ENCODE measurements around the gene BPI. TPM values are rescaled to one million over a fixed set of nuclear protein-coding genes. Genes with fewer than 3 reads are reported as not detected.

Gene BPI
- total and polyA plus RNA-seq, 2 donors from 2014 or later: 0.16 to 1.5 TPM

DNA sequence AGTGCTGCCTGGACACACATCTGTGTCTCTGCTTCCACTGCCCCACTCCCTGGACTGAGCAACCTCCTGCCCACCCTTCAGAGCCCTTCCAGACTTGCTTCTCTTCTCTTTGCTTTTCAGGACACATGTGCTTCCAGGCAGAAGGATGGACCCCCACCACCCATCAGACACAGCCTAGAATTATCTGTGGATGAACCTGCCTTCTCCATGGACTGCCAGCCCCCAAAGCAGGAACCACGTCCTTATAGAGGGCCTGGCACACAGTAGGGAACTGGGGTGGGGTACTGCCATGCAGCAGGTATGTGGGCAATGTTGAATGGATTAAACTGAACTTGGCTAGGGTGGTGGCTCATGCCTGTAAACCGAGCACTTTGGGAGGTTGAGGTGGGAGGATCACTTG is 47.0 kb upstream of the BPI start:
- intact Hi-C loops (cut with DNase I): no loop called here
- FAIRE-seq (no peak), DNase-seq (no peak)
- no peaks in the 10 kb centered on the region for H3K9me3 ChIP-seq (ENCODE audit: control insufficient read depth in 2 of 3, insufficient read depth in 1 of 3, low read length in 3 of 3)
- H3K4me3 ChIP-seq (ENCODE audit: low read length in 3 of 3): no peak overlapping the region
- no peak overlapping the region for H3K27ac ChIP-seq (ENCODE audit: low read depth in 2 of 2, low read length in 2 of 2)
- no peak overlapping the region for H3K9ac ChIP-seq (ENCODE audit: low read length in 3 of 3)
- H3K36me3 ChIP-seq (ENCODE audit: control insufficient read depth in 2 of 3, insufficient read depth in 3 of 3, low read length in 3 of 3): no peaks in the 10 kb centered on the region
- H3K27me3 ChIP-seq (ENCODE audit: control insufficient read depth, insufficient read depth, low read length): no peaks in the 10 kb centered on the region
- TF ChIP-seq, protein P1, sequence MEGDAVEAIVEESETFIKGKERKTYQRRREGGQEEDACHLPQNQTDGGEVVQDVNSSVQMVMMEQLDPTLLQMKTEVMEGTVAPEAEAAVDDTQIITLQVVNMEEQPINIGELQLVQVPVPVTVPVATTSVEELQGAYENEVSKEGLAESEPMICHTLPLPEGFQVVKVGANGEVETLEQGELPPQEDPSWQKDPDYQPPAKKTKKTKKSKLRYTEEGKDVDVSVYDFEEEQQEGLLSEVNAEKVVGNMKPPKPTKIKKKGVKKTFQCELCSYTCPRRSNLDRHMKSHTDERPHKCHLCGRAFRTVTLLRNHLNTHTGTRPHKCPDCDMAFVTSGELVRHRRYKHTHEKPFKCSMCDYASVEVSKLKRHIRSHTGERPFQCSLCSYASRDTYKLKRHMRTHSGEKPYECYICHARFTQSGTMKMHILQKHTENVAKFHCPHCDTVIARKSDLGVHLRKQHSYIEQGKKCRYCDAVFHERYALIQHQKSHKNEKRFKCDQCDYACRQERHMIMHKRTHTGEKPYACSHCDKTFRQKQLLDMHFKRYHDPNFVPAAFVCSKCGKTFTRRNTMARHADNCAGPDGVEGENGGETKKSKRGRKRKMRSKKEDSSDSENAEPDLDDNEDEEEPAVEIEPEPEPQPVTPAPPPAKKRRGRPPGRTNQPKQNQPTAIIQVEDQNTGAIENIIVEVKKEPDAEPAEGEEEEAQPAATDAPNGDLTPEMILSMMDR (IDR thresholded peaks at IDR 0.05; ENCODE audit: borderline replicate concordance, extremely low read depth, insufficient read depth): no peak
- no peaks in the 10 kb centered on the region for H3K4me1 ChIP-seq (ENCODE audit: control insufficient read depth in 2 of 3, insufficient read depth in 2 of 3, low read depth in 1 of 3, low read length in 3 of 3)

GRCh38 chr20:38258545-38259215 is 45.3 kb upstream of the BPI start:
- intact Hi-C loops (cut with DNase I): no loop called here
- Histone ChIP-seq H3K36me3 (ENCODE audit: control insufficient read depth in 2 of 3, insufficient read depth in 3 of 3, low read length in 3 of 3) (no peaks in the 10 kb centered on the region), H3K27me3 (ENCODE audit: control insufficient read depth, insufficient read depth, low read length) (no peaks in the 10 kb centered on the region), H3K4me3 (ENCODE audit: low read length in 3 of 3) (no peak overlapping the region), H3K27ac (ENCODE audit: low read depth in 2 of 2, low read length in 2 of 2) (no peak overlapping the region), H3K9me3 (ENCODE audit: control insufficient read depth in 2 of 3, insufficient read depth in 1 of 3, low read length in 3 of 3) (no peaks in the 10 kb centered on the region), H3K9ac (ENCODE audit: low read length in 3 of 3) (no peak overlapping the region), H3K4me1 (ENCODE audit: control insufficient read depth in 2 of 3, insufficient read depth in 2 of 3, low read depth in 1 of 3, low read length in 3 of 3) (no peaks in the 10 kb centered on the region)
- FAIRE-seq (no peak), DNase-seq (no peak)
- TF ChIP-seq, protein P1 (IDR thresholded peaks at IDR 0.05; ENCODE audit: borderline replicate concordance, extremely low read depth, insufficient read depth): no peak

- no peaks in the 10 kb centered on the region for H3K4me1 ChIP-seq (ENCODE audit: control insufficient read depth in 2 of 3, insufficient read depth in 2 of 3, low read depth in 1 of 3, low read length in 3 of 3)
- intact Hi-C loops (cut with DNase I): no loop called here
- no peak for FAIRE-seq
- no peak for DNase-seq
- H3K4me3 ChIP-seq (ENCODE audit: low read length in 3 of 3): peak overlapping the region in 2 of 3 donors; percentile 8 to 49
- peak overlapping the region; percentile 54 to 71 for H3K27ac ChIP-seq (ENCODE audit: low read depth in 2 of 2, low read length in 2 of 2)
- TF ChIP-seq, protein P1 (IDR thresholded peaks at IDR 0.05; ENCODE audit: borderline replicate concordance, extremely low read depth, insufficient read depth): no peak
- no peaks in the 10 kb centered on the region for H3K27me3 ChIP-seq (ENCODE audit: control insufficient read depth, insufficient read depth, low read length)
- H3K9ac ChIP-seq (ENCODE audit: low read length in 3 of 3): peak overlapping the region in 2 of 3 donors; percentile 17 to 34
- H3K36me3 ChIP-seq (ENCODE audit: control insufficient read depth in 2 of 3, insufficient read depth in 3 of 3, low read length in 3 of 3): no peaks in the 10 kb centered on the region
- no peaks in the 10 kb centered on the region for H3K9me3 ChIP-seq (ENCODE audit: control insufficient read depth in 2 of 3, insufficient read depth in 1 of 3, low read length in 3 of 3)
These were observed 44.0 kb upstream of the BPI start for GRCh38 chr20:38260025-38260377.
